ENCODE data around the gene TTLL11.

Gene TTLL11

GRCh38 chr9:121825031-121825691 lies 267.9 kb downstream of the TTLL11 start:
- DNase-seq (ENCODE audit: insufficient read length, low spot score): no peak
- no peak for FAIRE-seq
- TF ChIP-seq PAX5 (IDR thresholded peaks at IDR 0.05; ENCODE audit: insufficient read depth, low read length, severe bottlenecking) (no peak), POLR2A (IDR thresholded peaks at IDR 0.05; ENCODE audit: low read depth, low read length) (no peak), POU2F2 (IDR thresholded peaks at IDR 0.05; ENCODE audit: low read depth, low read length) (no peak), POLR2AphosphoS5 (IDR thresholded peaks at IDR 0.05; ENCODE audit: low read depth, low read length) (no peak), TAF1 (IDR thresholded peaks at IDR 0.05; ENCODE audit: low read depth, low read length) (no peak), SPI1 (IDR thresholded peaks at IDR 0.05; ENCODE audit: low read depth, low read length) (no peak)

GRCh38 chr9:121824651-121825030 lies 268.5 kb downstream of the TTLL11 start:
- no peak for TF ChIP-seq SPI1 (IDR thresholded peaks at IDR 0.05; ENCODE audit: low read depth, low read length)
- no peak for TF ChIP-seq POLR2AphosphoS5 (IDR thresholded peaks at IDR 0.05; ENCODE audit: low read depth, low read length)
- no peak for TF ChIP-seq POLR2A (IDR thresholded peaks at IDR 0.05; ENCODE audit: low read depth, low read length)
- no peak for TF ChIP-seq PAX5 (IDR thresholded peaks at IDR 0.05; ENCODE audit: insufficient read depth, low read length, severe bottlenecking)
- TF ChIP-seq POU2F2 (IDR thresholded peaks at IDR 0.05; ENCODE audit: low read depth, low read length): no peak
- no peak for TF ChIP-seq TAF1 (IDR thresholded peaks at IDR 0.05; ENCODE audit: low read depth, low read length)
- DNase-seq (ENCODE audit: insufficient read length, low spot score): no peak
- FAIRE-seq: no peak

- TF ChIP-seq SPI1 (IDR thresholded peaks at IDR 0.05; ENCODE audit: low read depth, low read length) (no peak), POU2F2 (IDR thresholded peaks at IDR 0.05; ENCODE audit: low read depth, low read length) (no peak), POLR2A (IDR thresholded peaks at IDR 0.05; ENCODE audit: low read depth, low read length) (no peak), TAF1 (IDR thresholded peaks at IDR 0.05; ENCODE audit: low read depth, low read length) (no peak), PAX5 (IDR thresholded peaks at IDR 0.05; ENCODE audit: insufficient read depth, low read length, severe bottlenecking) (no peak), POLR2AphosphoS5 (IDR thresholded peaks at IDR 0.05; ENCODE audit: low read depth, low read length) (no peak)
- FAIRE-seq: no peak
- DNase-seq (ENCODE audit: insufficient read length, low spot score): no peak
Measured at GRCh38 chr9:121823451-121824169, 269.5 kb downstream of the TTLL11 start.

GRCh38 chr9:121822093-121823085 lies 270.7 kb downstream of the TTLL11 start:
- TF ChIP-seq TAF1 (IDR thresholded peaks at IDR 0.05; ENCODE audit: low read depth, low read length) (no peak), SPI1 (IDR thresholded peaks at IDR 0.05; ENCODE audit: low read depth, low read length) (no peak), PAX5 (IDR thresholded peaks at IDR 0.05; ENCODE audit: insufficient read depth, low read length, severe bottlenecking) (no peak), POU2F2 (IDR thresholded peaks at IDR 0.05; ENCODE audit: low read depth, low read length) (no peak), POLR2A (IDR thresholded peaks at IDR 0.05; ENCODE audit: low read depth, low read length) (no peak), POLR2AphosphoS5 (IDR thresholded peaks at IDR 0.05; ENCODE audit: low read depth, low read length) (no peak)
- FAIRE-seq (no peak), DNase-seq (ENCODE audit: insufficient read length, low spot score) (no peak)

DNA sequence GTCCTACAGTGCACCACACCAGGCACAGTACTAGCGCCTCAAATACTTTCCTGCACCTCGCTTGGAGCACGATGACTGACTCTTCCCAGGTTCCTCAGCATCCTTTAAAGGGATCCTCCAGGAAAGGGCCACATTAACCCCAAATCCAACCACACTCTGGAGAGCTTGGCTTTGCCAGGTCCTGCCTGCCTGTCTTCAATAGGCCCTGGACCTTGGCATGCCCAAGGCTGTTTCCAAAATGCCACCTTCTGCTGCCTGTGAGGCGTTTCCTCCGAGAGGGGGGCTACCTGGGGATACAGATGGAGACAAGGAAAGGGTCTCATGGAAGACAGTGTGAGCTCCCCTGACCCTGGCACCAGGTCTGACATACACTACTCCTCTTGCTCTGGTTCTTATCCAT lies 271.8 kb downstream of the TTLL11 start:
- TF ChIP-seq TAF1 (IDR thresholded peaks at IDR 0.05; ENCODE audit: low read depth, low read length) (no peak), PAX5 (IDR thresholded peaks at IDR 0.05; ENCODE audit: insufficient read depth, low read length, severe bottlenecking) (no peak)
- FAIRE-seq (no peak), DNase-seq (ENCODE audit: insufficient read length, low spot score) (no peak)

- no peak for TF ChIP-seq POLR2A (IDR thresholded peaks at IDR 0.05; ENCODE audit: low read depth, low read length)
- TF ChIP-seq POU2F2 (IDR thresholded peaks at IDR 0.05; ENCODE audit: low read depth, low read length): no peak
- no peak for FAIRE-seq
- DNase-seq (ENCODE audit: insufficient read length, low spot score): no peak
Measured at GRCh38 chr9:121820286-121821005, 272.7 kb downstream of the TTLL11 start.

DNA sequence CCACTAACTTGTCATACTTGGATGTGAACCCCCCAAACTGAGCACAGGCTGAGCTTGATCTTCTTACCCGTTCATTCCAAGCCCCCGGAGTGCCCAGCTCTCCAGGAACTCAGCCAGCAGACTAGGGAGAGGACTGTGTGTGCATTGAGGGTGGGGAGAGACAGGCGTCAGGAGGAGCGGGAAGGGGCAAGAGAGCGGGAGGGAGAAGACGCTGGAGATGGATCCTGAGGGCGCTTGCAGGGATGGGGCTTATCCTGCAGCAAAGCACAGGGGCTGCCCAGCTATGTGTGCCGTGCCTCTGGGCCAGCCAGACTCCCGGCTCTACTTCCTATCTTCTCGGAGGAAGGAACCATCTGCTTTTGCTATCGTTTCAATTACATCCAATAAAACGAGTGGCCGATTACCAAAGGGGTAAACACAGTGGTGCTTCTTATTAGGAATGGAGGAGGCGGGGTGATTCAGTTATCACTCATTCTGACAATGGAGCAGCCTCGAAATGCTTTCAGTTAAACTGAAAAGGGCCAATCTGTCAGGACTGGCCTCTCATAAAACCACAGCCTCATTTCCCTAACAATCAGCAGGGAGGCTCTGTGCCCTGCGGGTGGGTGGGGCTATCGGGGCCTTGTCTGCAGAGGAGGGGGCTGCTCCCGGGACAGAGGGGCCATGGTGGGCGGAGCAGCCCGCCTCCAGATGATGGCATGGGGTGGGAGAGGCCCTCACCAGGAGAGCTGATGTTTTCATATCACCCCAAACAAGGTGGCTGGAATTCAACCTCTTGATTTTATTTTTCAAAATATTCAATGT lies 273.5 kb downstream of the TTLL11 start:
- TF ChIP-seq POLR2AphosphoS5 (IDR thresholded peaks at IDR 0.05; ENCODE audit: low read depth, low read length) (no peak), SPI1 (IDR thresholded peaks at IDR 0.05; ENCODE audit: low read depth, low read length) (no peak), TAF1 (IDR thresholded peaks at IDR 0.05; ENCODE audit: low read depth, low read length) (no peak), POU2F2 (IDR thresholded peaks at IDR 0.05; ENCODE audit: low read depth, low read length) (no peak), PAX5 (IDR thresholded peaks at IDR 0.05; ENCODE audit: insufficient read depth, low read length, severe bottlenecking) (no peak), POLR2A (IDR thresholded peaks at IDR 0.05; ENCODE audit: low read depth, low read length) (no peak)
- FAIRE-seq (no peak), DNase-seq (ENCODE audit: insufficient read length, low spot score) (no peak)

GRCh38 chr9:121818841-121819427 lies 274.2 kb downstream of the TTLL11 start:
- DNase-seq (ENCODE audit: insufficient read length, low spot score): no peak

More at GRCh38 chr9:121818841-121819427, 274.2 kb downstream of the TTLL11 start:
- no peak for TF ChIP-seq POLR2AphosphoS5 (IDR thresholded peaks at IDR 0.05; ENCODE audit: low read depth, low read length)
- no peak for TF ChIP-seq POLR2A (IDR thresholded peaks at IDR 0.05; ENCODE audit: low read depth, low read length)
- TF ChIP-seq PAX5 (IDR thresholded peaks at IDR 0.05; ENCODE audit: insufficient read depth, low read length, severe bottlenecking): no peak
- no peak for TF ChIP-seq SPI1 (IDR thresholded peaks at IDR 0.05; ENCODE audit: low read depth, low read length)
- TF ChIP-seq POU2F2 (IDR thresholded peaks at IDR 0.05; ENCODE audit: low read depth, low read length): no peak
- no peak for TF ChIP-seq TAF1 (IDR thresholded peaks at IDR 0.05; ENCODE audit: low read depth, low read length)
- FAIRE-seq: no peak

Data from GM12891 (cell line).